ENCODE results near the gene CTSL.

DNA sequence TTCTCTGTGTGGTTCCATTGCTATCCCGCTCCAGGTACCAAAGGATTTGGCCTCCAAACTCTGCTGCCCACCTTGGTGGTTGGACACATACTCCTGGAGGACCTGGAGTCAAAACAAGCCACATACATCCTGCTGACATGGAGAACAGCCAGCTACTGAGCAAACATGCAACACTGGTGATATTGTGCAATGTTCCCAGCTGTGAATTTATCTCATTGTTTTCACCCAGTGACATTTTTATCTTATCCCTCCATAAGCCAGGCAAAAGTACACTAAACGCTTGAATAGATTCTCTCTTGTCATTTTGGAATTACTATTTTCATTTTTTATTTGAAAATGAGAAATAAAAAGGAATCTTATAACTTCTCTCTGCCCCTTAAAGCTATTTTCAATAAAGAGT is 11.1 kb upstream of the CTSL start:
- TF ChIP-seq, protein P1, sequence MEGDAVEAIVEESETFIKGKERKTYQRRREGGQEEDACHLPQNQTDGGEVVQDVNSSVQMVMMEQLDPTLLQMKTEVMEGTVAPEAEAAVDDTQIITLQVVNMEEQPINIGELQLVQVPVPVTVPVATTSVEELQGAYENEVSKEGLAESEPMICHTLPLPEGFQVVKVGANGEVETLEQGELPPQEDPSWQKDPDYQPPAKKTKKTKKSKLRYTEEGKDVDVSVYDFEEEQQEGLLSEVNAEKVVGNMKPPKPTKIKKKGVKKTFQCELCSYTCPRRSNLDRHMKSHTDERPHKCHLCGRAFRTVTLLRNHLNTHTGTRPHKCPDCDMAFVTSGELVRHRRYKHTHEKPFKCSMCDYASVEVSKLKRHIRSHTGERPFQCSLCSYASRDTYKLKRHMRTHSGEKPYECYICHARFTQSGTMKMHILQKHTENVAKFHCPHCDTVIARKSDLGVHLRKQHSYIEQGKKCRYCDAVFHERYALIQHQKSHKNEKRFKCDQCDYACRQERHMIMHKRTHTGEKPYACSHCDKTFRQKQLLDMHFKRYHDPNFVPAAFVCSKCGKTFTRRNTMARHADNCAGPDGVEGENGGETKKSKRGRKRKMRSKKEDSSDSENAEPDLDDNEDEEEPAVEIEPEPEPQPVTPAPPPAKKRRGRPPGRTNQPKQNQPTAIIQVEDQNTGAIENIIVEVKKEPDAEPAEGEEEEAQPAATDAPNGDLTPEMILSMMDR (conservative IDR thresholded peaks at IDR 0.05; ENCODE audit: low read depth, low read length), result no peak
- no peak for TF ChIP-seq EZH2 (IDR thresholded peaks at IDR 0.05; ENCODE audit: borderline replicate concordance, low read depth, low read length, poor library complexity, severe bottlenecking)

All from A673 (cell line).